ENCODE data around the gene ARAP2.

The ARAP2 gene

DNA sequence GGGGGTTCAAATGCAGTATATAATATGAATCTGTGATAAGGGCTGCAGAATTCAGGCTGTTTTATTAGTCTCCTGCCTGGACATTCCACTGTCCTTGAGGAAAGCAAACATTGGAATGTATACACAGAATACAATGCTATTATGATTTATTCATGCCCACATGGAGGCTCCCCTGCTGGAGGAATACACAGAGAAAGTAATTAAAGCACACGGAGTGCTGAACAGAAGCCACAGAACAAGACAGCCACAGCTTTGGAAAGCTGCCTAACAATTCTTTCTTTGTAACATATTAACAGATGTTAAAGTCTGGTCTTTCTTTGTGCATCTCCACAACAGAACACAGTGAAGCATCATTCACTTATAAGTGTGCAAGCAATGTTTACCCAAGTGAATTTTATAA, 155.8 kb downstream of the ARAP2 start:
- DNase-seq = no peak

DNA sequence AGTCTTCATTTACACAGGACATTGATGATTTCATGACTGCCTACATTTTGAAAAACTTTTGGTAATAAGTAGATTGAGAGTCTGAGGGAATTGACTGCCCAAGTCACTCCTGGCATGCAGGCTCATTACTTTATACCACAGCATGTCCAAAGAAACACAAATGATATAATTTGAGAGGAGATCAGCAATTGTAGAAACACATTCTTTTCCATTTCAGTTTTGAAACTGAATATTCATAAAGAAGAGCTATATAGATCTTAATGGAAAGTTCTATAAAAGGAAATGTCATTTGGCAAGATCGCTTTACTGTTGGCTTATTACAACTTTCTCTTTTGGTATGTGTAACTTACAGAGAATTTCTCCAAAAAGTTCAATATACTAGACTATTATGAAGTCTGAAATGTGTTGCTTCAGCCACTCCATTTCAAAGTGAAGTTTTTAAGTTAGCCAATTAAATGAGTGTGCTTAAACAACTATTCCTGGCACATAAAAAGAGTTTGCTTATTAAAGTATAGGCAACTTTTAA, 158.0 kb downstream of the ARAP2 start:
- DNase-seq = no peak

DNA sequence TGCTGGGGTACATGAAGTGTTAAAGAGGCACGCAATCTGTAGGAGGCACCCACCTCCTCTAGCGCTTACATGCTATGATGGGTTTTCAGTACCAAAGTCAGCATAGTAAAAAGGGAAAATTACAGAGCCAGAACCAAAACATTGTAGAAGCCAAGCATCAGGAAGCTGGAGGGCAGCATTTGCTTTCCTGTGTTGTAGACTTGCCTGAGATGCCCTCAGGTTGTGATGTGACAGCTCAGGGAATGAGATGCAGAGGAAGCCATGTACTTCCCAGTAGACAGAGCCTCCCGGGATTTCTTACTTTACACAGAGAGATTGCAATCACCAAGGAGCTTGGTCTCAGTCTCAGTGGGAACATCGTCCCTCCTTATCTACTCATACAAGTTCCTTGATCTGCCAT, 161.5 kb downstream of the ARAP2 start:
- DNase-seq = no peak

- no peak for DNase-seq
Measured at GRCh38 chr4:36081185-36081584, 163.1 kb downstream of the ARAP2 start.

DNA sequence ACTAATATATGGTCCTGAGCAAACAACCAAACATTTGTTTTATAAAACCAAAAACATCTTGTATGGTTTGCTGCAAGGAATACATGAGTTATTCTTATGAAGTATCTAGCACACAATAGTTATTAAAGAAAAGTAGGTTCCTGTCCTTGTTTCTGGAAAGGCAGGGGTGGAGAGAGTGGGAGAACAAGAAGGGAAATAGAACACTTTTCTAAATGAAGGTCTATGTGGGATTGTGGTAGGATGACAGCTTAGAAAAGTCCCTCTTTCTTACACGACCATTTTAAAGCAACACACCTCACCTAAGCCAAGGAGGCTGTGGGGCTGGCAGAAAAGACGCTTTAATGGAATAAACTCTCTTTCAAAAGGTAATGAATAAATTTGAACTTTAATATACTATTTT, 164.6 kb downstream of the ARAP2 start:
- no peak for DNase-seq

DNA sequence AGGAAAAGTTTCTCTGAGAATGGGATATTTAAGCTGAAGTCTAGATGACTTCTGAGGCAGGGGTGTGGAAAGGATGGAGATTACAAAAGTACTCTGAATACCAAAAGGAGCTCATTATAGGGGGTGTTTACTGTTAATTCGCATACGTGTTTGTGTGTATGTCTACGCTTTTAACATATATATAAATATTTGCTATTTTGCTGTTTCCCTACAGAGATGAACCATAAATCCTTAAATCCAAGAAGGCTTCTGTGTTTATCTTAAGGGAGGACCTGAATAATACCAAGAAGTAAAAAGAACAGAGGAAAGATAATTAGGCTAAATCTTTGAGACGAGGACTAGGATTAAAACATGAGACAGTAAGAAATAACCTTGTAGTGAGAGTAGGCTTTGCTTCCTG, 166.0 kb downstream of the ARAP2 start:
- DNase-seq = no peak

DNA sequence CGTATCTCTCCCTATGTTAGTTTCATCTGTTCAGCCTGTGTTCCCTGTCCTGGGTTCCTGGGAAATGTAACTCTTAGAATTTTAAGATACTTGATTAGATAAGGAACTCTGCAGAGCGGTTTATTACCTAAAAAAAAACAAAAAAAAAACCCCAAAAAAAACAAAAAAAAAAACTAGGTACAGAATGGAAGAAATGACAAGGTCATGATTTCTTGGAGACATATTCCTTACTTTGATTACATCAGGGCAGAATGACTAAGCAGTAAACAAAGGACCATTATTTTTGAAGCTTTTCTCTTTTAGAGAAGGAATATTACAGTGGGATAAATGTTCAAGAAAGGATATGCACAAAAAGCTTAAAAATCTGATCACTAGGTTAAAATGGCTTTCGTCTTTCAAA, 171.8 kb downstream of the ARAP2 start:
- no peak for DNase-seq

- DNase-seq = no peak
Measured at GRCh38 chr4:36067116-36067515, 177.2 kb downstream of the ARAP2 start.

DNA sequence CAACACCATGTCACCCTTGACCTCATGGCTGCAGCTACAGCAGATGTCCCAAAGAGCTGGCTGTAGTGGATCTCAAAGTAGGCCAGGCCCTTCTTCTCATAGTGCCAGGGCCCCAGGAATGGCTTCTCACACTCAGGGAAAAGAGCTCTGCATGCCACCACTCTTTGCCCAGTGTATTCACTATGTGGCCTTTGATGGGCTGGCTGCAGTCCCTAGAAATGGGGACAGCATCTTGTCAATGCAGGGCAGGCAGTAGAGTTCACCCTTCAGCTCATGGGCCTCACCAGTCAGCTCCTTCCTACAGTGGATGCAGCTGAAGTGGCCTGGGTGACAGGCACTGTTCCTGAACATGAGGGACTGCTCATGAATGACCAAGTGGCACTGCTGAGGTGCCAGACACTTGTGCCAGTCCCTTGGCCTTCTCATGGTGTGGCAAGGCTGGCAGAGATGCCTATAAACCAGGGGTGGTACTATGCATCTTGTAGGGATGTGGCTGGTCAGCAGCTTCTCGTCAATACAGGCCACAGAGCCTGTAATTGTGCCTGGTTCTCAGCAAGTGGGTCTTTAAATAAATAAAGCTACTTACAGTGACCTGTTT, 178.9 kb downstream of the ARAP2 start:
- DNase-seq = no peak

- no peak for DNase-seq
Measured at GRCh38 chr4:36064117-36064516, 180.2 kb downstream of the ARAP2 start.

- DNase-seq = no peak
Measured at GRCh38 chr4:36056136-36056535, 188.2 kb downstream of the ARAP2 start.

- DNase-seq = no peak
Measured at GRCh38 chr4:36054694-36055422, 189.5 kb downstream of the ARAP2 start.

GRCh38 chr4:36053930-36054329, 190.4 kb downstream of the ARAP2 start:
- no peak for DNase-seq

DNA sequence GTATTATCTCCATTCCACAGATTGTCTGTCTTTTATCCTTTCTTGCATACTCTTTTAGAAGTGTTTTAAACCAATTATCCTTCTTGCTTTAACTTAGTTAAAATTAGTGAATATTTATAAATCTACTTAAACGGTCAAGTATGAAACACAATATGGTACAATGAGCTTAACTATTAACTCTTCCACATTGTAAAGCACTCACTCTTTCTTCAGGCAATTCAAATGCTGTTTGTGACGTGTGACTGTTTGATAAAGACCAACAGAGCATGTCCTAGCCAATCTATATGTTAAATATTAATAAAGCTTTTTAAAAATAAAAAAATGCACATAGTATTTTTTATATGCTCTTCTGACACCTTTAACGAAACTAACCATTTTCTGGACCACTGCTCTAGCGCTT, 192.7 kb downstream of the ARAP2 start:
- DNase-seq = no peak

GRCh38 chr4:36046026-36046425, 198.3 kb downstream of the ARAP2 start:
- no peak for DNase-seq

- DNase-seq = no peak
Measured at GRCh38 chr4:36043901-36044300, 200.4 kb downstream of the ARAP2 start.

DNA sequence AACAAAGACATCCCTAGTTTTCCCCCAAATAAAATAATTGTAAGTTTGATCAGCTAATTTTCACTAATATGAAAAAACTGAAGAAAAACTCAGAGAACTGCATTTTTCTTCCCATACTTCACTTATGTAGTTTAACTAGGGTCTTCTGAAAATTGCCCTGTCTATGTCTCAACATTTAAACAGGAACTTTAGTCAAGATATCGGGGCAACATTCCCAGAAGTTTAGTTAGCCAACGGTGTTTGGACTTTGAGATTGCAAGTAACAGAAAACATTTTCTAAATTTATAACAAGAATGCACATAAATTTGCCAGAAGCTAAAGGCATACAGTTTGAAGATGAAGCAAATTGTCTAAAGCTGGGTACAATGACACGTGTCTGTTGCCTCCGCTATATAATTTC, 201.1 kb downstream of the ARAP2 start:
- DNase-seq = no peak

DNA sequence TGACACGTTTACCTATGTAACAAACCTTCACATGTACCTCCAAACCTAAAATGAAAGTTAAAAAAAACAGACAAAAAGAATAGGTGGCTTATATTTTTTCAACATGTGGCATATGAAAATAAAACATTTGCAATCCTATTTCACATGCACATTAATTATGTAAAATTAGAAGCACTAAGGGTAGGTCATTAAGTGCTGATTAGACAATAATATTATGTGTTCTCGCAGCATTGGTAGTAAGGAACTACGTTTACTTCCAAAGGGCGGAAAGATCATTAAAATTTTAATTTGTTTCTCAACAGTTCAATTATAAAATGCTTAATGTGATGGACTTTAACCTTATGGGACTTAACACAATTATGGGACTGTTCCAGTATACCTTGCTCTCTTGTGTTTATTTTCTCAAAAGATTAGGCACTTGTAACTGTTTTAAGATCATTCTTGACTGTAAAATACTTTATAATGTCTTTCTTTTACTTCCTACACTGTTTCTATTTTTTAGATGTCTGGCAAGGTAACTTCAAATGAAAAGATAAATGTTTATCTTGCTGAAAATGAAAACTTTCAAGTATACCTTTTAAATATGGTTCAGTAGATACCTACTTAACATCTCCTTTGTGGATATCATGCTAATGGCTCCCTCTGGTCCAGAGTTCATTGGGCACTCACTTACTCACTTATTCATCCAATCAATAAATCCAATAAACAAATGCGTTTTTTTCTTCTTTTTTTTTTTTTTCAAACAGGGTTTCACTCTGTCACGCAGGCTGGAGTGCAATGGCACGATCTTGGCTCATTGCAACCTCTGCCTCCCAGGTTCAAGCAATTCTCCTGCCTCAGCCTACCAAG, 202.0 kb downstream of the ARAP2 start:
- no peak for DNase-seq

- no peak for DNase-seq
Measured at GRCh38 chr4:36041340-36041739, 203.0 kb downstream of the ARAP2 start.

DNA sequence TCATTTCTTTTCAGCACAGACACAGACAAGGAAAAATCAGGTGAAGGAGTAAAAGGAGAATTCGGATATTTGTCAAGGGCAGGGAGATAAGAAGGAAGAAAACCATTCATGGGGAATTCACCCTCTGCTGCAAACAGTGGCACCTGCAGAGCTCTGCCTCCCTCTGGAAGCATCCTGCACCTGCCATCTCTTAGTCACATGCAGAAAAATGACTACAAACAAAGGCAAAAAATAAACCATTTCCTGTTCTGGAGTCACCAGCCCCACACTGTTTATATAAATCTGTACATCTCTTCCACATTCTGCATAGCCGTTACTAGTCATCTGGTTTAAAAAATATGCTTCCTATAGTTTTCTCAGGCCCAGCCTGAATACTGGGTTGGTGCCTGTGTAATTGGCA, 205.3 kb downstream of the ARAP2 start:
- no peak for DNase-seq

- DNase-seq = no peak
Measured at GRCh38 chr4:36038491-36038890, 205.8 kb downstream of the ARAP2 start.

- no peak for DNase-seq
Measured at GRCh38 chr4:36037127-36037526, 207.2 kb downstream of the ARAP2 start.

DNA sequence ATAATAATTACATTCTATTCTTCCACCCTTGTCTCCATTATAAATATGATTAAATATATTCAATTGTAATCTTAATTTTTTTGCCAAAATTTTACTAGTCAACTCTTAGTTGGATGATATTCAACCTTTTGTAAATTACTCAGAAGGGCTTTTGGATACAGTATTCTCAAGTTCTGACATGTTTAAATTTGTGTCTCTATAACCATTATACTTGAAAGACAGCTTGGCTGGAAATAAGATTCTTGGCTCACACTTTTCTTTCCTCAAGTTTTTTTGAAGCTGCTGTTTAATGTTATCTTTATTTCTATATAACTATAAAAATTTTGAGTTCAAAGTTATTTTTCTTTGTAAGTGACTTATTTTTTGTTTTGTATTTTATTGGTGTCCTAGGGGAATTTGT, 214.4 kb downstream of the ARAP2 start:
- no peak for DNase-seq

GRCh38 chr4:36027203-36027602, 217.1 kb downstream of the ARAP2 start:
- no peak for DNase-seq

All from activated naive CD4-positive, alpha-beta T cell treated with Interleukin-2 at 50 U/mL for 16 hours (primary cell).